OCI-LY7 (cell line): ENCODE results near the gene PAXX. TPM values are rescaled to one million over a fixed set of nuclear protein-coding genes. Genes with fewer than 3 reads are reported as not detected.

ENCODE experiments used
- BruUV-seq: library from RNA; stranded (reverse); fragments of 400-500 nt; replicated peaks from 2 replicates; lab custom pipeline; 2021; lab: Mats Ljungman, UMichigan
- CTCF ChIA-PET: fragments of 300-600 bp; sonication (Branson Sonifier 250); formaldehyde crosslinking; loops from one replicate; lab custom pipeline; 2022; ENCODE audit warnings: antibody characterized with exemption; ENCODE audit not compliant: unreplicated experiment; lab: Charles Lee
- POLR2A ChIA-PET: fragments of 300-600 bp; sonication (Branson Sonifier 250); formaldehyde crosslinking; loops from one replicate; lab custom pipeline; 2022; ENCODE audit warnings: antibody characterized with exemption; lab: Charles Lee
- DNase-seq: peaks from one replicate; pipeline ENCODE4 v3.0.0-alpha.2; 2015; ENCODE audit warnings: low spot score
- H2AFZ ChIP-seq: fragments of 200-600 bp; sonication (generic), shearing (Covaris generic); 2 replicates; pipeline ENCODE4 v1.6.1; 2014; ENCODE audit warnings: mild to moderate bottlenecking, antibody characterized with exemption, low read length, moderate library complexity
- H3K27ac ChIP-seq: fragments of 200-600 bp; sonication (generic); 2 replicates; pipeline ENCODE4 v1.5.1; 2014; ENCODE audit warnings: mixed run types, low read depth, mild to moderate bottlenecking, moderate library complexity, low read length, inconsistent platforms; ENCODE audit not compliant: poor library complexity, severe bottlenecking
- H3K36me3 ChIP-seq: fragments of 200-600 bp; sonication (generic); 2 replicates; pipeline ENCODE4 v1.6.1; 2014; ENCODE audit warnings: mild to moderate bottlenecking, antibody characterized with exemption, low read length, moderate library complexity, mixed read lengths; ENCODE audit not compliant: insufficient read depth
- H3K4me1 ChIP-seq: fragments of 200-600 bp; sonication (generic); 2 replicates; pipeline ENCODE4 v1.5.1; 2014; ENCODE audit warnings: mild to moderate bottlenecking, low read length; ENCODE audit not compliant: insufficient read depth, poor library complexity, severe bottlenecking
- H3K4me2 ChIP-seq: fragments of 200-600 bp; sonication (generic); 2 replicates; pipeline ENCODE4 v1.6.1; 2014; ENCODE audit warnings: mild to moderate bottlenecking, low read length
- H3K4me3 ChIP-seq: fragments of 200-600 bp; sonication (generic); 2 replicates; pipeline ENCODE4 v1.5.1; 2014; ENCODE audit warnings: mild to moderate bottlenecking, low read depth, low read length; ENCODE audit not compliant: poor library complexity, severe bottlenecking
- H3K79me2 ChIP-seq: fragments of 200-600 bp; sonication (generic); 2 replicates; pipeline ENCODE4 v1.6.1; 2016; ENCODE audit warnings: low read depth, mild to moderate bottlenecking, low read length, moderate library complexity, mixed read lengths; ENCODE audit not compliant: insufficient read depth
- H3K9me2 ChIP-seq: fragments of 200-600 bp; sonication (generic); 2 replicates; pipeline ENCODE4 v1.6.1; 2016; ENCODE audit warnings: mild to moderate bottlenecking, low read length, mixed read lengths; ENCODE audit not compliant: insufficient read depth
- H3K9me3 ChIP-seq: fragments of 200-600 bp; sonication (generic); 2 replicates; pipeline ENCODE4 v1.6.1; 2014; ENCODE audit warnings: mild to moderate bottlenecking, mixed run types, low read length, mixed read lengths
- H4K20me1 ChIP-seq: fragments of 200-600 bp; sonication (generic); 2 replicates; pipeline ENCODE4 v1.6.1; 2014; ENCODE audit warnings: mild to moderate bottlenecking, antibody characterized with exemption, low read length, moderate library complexity, mixed read lengths; ENCODE audit not compliant: insufficient read depth
- CTCF ChIP-seq: fragments of 200-600 bp; sonication (generic); conservative IDR thresholded peaks from 2 replicates; pipeline ENCODE4 v1.5.1; 2014; ENCODE audit warnings: mild to moderate bottlenecking, antibody characterized with exemption, low read length, moderate library complexity, mixed read lengths
- EZH2phosphoT487 ChIP-seq: fragments of 200-600 bp; sonication (generic); IDR thresholded peaks from 2 replicates; pipeline ENCODE4 v1.6.1; 2018; ENCODE audit warnings: low read depth, borderline replicate concordance, mild to moderate bottlenecking, mixed run types, antibody characterized with exemption, low read length, moderate library complexity, mixed read lengths
- intact Hi-C: fragments of 100-400 bp; cut with micrococcal nuclease; formaldehyde crosslinking; loops from one replicate; pipeline ENCODE4 v1.10.0; 2022; ENCODE audit not compliant: unreplicated experiment
- total RNA-seq, 2 experiments: library from RNA; depleted of rRNA in 1 of 2; stranded (reverse); fragments of >200 nt in 1 of 2; shearing (Covaris generic) in 1 of 2; gene quantifications; 2 replicates each; pipeline ENCODE4 v1.2.3, GENCODE V29; 2014 to 2022

Gene PAXX
- total RNA-seq, 2 experiments from 2014 or later = 45.7 to 63.5 TPM

- H3K9me3 ChIP-seq = no peaks in the 10 kb centered on the region
- POLR2A ChIA-PET = interaction anchor here (1.0 kb wide), 1 partner anchor 14 kb away, joined by 7 read pairs; the partner anchor contains the start of gene PAXX
- no peaks in the 10 kb centered on the region for H3K79me2 ChIP-seq
- H3K27ac ChIP-seq = no peak overlapping the region
- peak; percentile 59 for DNase-seq
- no peaks in the 10 kb centered on the region for H3K36me3 ChIP-seq
- H3K4me1 ChIP-seq = no peaks in the 10 kb centered on the region
- CTCF ChIA-PET = interaction anchor here (0.5 to 1.0 kb wide), 5 partner anchors 13 to 191 kb away, joined by 3 to 5 read pairs (median 3); no protein-coding TSS in a partner anchor
- no peaks in the 10 kb centered on the region for H4K20me1 ChIP-seq
- H2AFZ ChIP-seq = no peak overlapping the region
- intact Hi-C loops = no loop called here
- BruUV-seq = no TSS peak
- no peaks in the 10 kb centered on the region for H3K9me2 ChIP-seq
- H3K4me2 ChIP-seq = no peak overlapping the region
- no peak overlapping the region for H3K4me3 ChIP-seq
- TF ChIP-seq EZH2phosphoT487 = no peak
- TF ChIP-seq CTCF = no peak
These were observed 14.0 kb upstream of the PAXX start for GRCh38 chr9:136978073-136978864.

GRCh38 chr9:136978865-136979544 is 13.2 kb upstream of the PAXX start:
- Histone ChIP-seq H2AFZ (no peak overlapping the region), H3K9me3 (no peaks in the 10 kb centered on the region), H3K9me2 (no peaks in the 10 kb centered on the region), H3K79me2 (no peaks in the 10 kb centered on the region), H4K20me1 (no peaks in the 10 kb centered on the region), H3K4me3 (no peak overlapping the region), H3K27ac (no peak overlapping the region), H3K36me3 (no peaks in the 10 kb centered on the region), H3K4me2 (no peak overlapping the region), H3K4me1 (no peaks in the 10 kb centered on the region)
- POLR2A ChIA-PET = interaction anchor here (1.0 kb wide), 1 partner anchor 13 kb away, joined by 7 read pairs; the partner anchor contains the start of gene PAXX
- TF ChIP-seq CTCF (no peak), EZH2phosphoT487 (no peak)
- no TSS peak for BruUV-seq
- intact Hi-C loops = no loop called here
- no peak for DNase-seq
- CTCF ChIA-PET = interaction anchor here (0.5 to 1.0 kb wide), 3 partner anchors 14 to 56 kb away, joined by 3 read pairs; no protein-coding TSS in a partner anchor
